Hepatocyte (in vitro differentiated cells): Measurements from ENCODE around the gene ZNF681. TPM values are rescaled to one million over a fixed set of nuclear protein-coding genes. Genes with fewer than 3 reads are reported as not detected.

Experiments
- DNase-seq: peaks from one replicate; pipeline ENCODE4 v3.0.0-alpha.2; 2016; ENCODE audit warnings: low spot score
- H2AFZ ChIP-seq: fragments of 200-600 bp; sonication (generic); 2 replicates; pipeline ENCODE4 v1.6.0; 2016; ENCODE audit warnings: antibody characterized with exemption, mild to moderate bottlenecking
- H3K27ac ChIP-seq: fragments of 200-600 bp; sonication (generic); 2 replicates; pipeline ENCODE4 v1.5.1; 2016; ENCODE audit warnings: mild to moderate bottlenecking
- H3K27me3 ChIP-seq: fragments of 200-600 bp; sonication (generic); 2 replicates; pipeline ENCODE4 v1.6.1; 2016
- H3K36me3 ChIP-seq: fragments of 200-600 bp; sonication (generic); replicated peaks from 2 replicates; pipeline ENCODE4 v1.5.1; 2016; ENCODE audit warnings: low read depth; ENCODE audit not compliant: insufficient read depth
- H3K4me1 ChIP-seq: fragments of 200-600 bp; sonication (generic); 2 replicates; pipeline ENCODE4 v1.5.1; 2016; ENCODE audit warnings: mild to moderate bottlenecking, moderate library complexity; ENCODE audit not compliant: insufficient read depth
- H3K4me2 ChIP-seq: fragments of 200-600 bp; sonication (generic); 2 replicates; pipeline ENCODE4 v1.6.0; 2016
- H3K4me3 ChIP-seq: fragments of 200-600 bp; sonication (generic); 2 replicates; pipeline ENCODE4 v1.5.1; 2016; ENCODE audit warnings: mild to moderate bottlenecking
- H3K79me2 ChIP-seq: fragments of 200-600 bp; sonication (generic); 2 replicates; pipeline ENCODE4 v1.6.0; 2017; ENCODE audit warnings: mild to moderate bottlenecking
- H3K9me2 ChIP-seq: fragments of 200-600 bp; sonication (generic); replicated peaks from 2 replicates; pipeline ENCODE4 v1.6.0; 2017; ENCODE audit warnings: mild to moderate bottlenecking; ENCODE audit not compliant: insufficient read depth
- H3K9me3 ChIP-seq: fragments of 200-600 bp; sonication (generic); 2 replicates; pipeline ENCODE4 v1.5.1; 2016; ENCODE audit warnings: low read depth, mild to moderate bottlenecking
- H4K20me1 ChIP-seq: fragments of 200-600 bp; sonication (generic); 2 replicates; pipeline ENCODE4 v1.6.0; 2016; ENCODE audit warnings: mild to moderate bottlenecking; ENCODE audit not compliant: insufficient read depth, poor library complexity, severe bottlenecking
- CTCF ChIP-seq: fragments of 200-600 bp; sonication (generic); IDR thresholded peaks from 2 replicates; pipeline ENCODE4 v1.5.1; 2016; ENCODE audit warnings: antibody characterized with exemption, mild to moderate bottlenecking; ENCODE audit not compliant: poor library complexity
- EZH2 ChIP-seq: fragments of 200-600 bp; sonication (generic); IDR thresholded peaks from 2 replicates; pipeline ENCODE4 v1.6.1; 2016; ENCODE audit warnings: antibody characterized with exemption, mild to moderate bottlenecking, borderline replicate concordance
- EZH2phosphoT487 ChIP-seq: fragments of 200-600 bp; sonication (generic); IDR thresholded peaks from one replicate; pipeline ENCODE4 v1.6.1; 2018; ENCODE audit warnings: antibody characterized with exemption, mild to moderate bottlenecking, low read depth, moderate library complexity; ENCODE audit not compliant: unreplicated experiment, severe bottlenecking
- WGBS: methylation state at CpG from one replicate; pipeline ENCODE4 v1.1.6; 2016; ENCODE audit warnings: low lambda C conversion rate; ENCODE audit errors: missing lambda C conversion rate; 5-methylcytosine and 5-hydroxymethylcytosine counted together
- polyA plus RNA-seq: library from polyadenylated mRNA; unstranded; fragments of >200 nt; fragmentation: Nextera tagmentation; extraction: Ambion mirVana; gene quantifications from 2 replicates; pipeline ENCODE4 v1.2.1, GENCODE V29; 2016
- total RNA-seq: library from RNA; depleted of rRNA; stranded (reverse); fragments of >200 nt; gene quantifications from 2 replicates; pipeline ENCODE4 v1.2.3, GENCODE V29; 2014

Gene ZNF681
- total and polyA plus RNA-seq, 2 experiments from 2014 or later: 0.74 to 5.9 TPM

DNA sequence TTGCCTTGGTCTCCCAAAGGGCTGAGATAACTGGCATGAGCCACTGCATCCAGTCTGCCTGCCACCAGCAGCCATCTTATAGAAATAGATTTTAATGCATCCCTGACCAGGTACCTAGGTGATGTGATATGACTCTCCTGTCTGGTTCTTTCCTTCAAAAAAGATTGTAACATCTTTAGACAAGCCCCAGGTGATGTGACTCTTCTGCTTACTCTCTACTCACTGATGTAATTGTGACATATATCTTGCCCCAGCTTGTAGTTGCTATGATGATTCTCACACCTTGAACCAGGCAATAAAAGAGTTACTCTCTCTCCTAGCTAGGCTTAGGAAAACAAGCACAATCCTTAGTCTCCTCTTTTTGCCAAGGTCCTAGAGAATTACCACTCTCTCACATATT is 30.6 kb upstream of the ZNF681 start:
- no peak overlapping the region for H2AFZ ChIP-seq
- DNase-seq: no peak
- no peaks in the 10 kb centered on the region for H3K9me3 ChIP-seq
- TF ChIP-seq EZH2 (no peak), CTCF (no peak), EZH2phosphoT487 (no peak)
- peaks cover 18% of the 10 kb centered on the region for H3K79me2 ChIP-seq
- no peaks in the 10 kb centered on the region for H4K20me1 ChIP-seq
- no peaks in the 10 kb centered on the region for H3K9me2 ChIP-seq
- H3K27me3 ChIP-seq: no peaks in the 10 kb centered on the region
- H3K27ac ChIP-seq: no peak overlapping the region
- H3K36me3 ChIP-seq: no peaks in the 10 kb centered on the region
- no peak overlapping the region for H3K4me3 ChIP-seq
- no peak overlapping the region for H3K4me2 ChIP-seq
- H3K4me1 ChIP-seq: no peaks in the 10 kb centered on the region

DNA sequence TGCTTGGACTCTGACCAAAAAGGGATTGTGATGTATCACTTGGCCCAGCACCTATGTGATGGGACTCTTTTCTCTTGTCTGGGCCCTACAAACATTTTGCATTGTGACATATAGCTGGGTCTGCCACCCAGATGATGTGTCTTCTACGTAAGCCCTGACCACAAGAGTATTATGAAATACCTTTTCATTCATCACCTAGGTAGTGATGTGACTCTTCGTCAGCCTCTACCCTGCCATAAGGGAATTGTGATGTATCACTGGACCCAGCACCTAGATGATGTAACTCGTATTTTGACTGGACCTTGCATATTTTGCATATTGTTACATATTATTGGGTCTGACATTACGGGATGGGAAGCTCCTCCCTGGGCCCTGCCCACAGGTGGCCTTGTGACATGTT is 29.7 kb upstream of the ZNF681 start:
- no peaks in the 10 kb centered on the region for H3K36me3 ChIP-seq
- H3K9me2 ChIP-seq: no peaks in the 10 kb centered on the region
- WGBS: 93% methylated on average over 4 of the region's 4 CpGs
- no peaks in the 10 kb centered on the region for H3K4me1 ChIP-seq
- H3K4me2 ChIP-seq: no peak overlapping the region
- no peak overlapping the region for H2AFZ ChIP-seq
- no peak overlapping the region for H3K4me3 ChIP-seq
- H3K27ac ChIP-seq: no peak overlapping the region
- H3K79me2 ChIP-seq: peaks cover 17% of the 10 kb centered on the region
- no peaks in the 10 kb centered on the region for H3K9me3 ChIP-seq
- DNase-seq: no peak
- no peaks in the 10 kb centered on the region for H3K27me3 ChIP-seq
- H4K20me1 ChIP-seq: no peaks in the 10 kb centered on the region
- TF ChIP-seq EZH2 (no peak), CTCF (no peak), EZH2phosphoT487 (no peak)

GRCh38 chr19:23787106-23787505 is 28.4 kb upstream of the ZNF681 start:
- WGBS: 76% methylated on average over 3 of the region's 3 CpGs
- no peak overlapping the region for H3K27ac ChIP-seq
- H3K4me2 ChIP-seq: no peak overlapping the region
- H3K4me1 ChIP-seq: no peaks in the 10 kb centered on the region
- no peaks in the 10 kb centered on the region for H4K20me1 ChIP-seq
- no peaks in the 10 kb centered on the region for H3K9me2 ChIP-seq
- TF ChIP-seq EZH2: no peak
- TF ChIP-seq EZH2phosphoT487: no peak
- no peak for TF ChIP-seq CTCF
- H2AFZ ChIP-seq: no peak overlapping the region
- H3K36me3 ChIP-seq: no peaks in the 10 kb centered on the region
- no peak overlapping the region for H3K4me3 ChIP-seq
- no peak for DNase-seq
- H3K79me2 ChIP-seq: peaks cover 17% of the 10 kb centered on the region
- no peaks in the 10 kb centered on the region for H3K9me3 ChIP-seq
- H3K27me3 ChIP-seq: no peaks in the 10 kb centered on the region

DNA sequence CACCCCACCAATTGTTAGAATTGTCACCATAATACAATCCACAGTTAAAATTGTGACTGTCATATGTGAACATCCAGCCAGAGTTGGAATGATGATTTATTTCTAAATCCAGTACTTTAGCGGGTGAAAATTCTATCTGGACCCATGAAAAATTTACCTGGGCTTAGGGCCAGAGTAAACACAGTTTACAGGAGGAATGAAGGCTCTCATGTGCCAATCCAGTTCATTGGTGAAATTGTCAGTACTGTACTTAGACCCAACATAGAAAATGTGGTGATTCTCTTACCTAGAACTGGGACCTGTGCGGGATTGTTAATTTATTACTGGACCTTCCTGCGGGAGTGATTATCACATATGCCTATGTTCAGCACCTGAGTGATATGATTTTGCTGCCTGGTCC is 27.3 kb upstream of the ZNF681 start:
- TF ChIP-seq EZH2 (no peak), EZH2phosphoT487 (no peak), CTCF (no peak)
- 83% methylated on average over 3 of the region's 3 CpGs for WGBS
- H3K36me3 ChIP-seq: no peaks in the 10 kb centered on the region
- H3K27me3 ChIP-seq: no peaks in the 10 kb centered on the region
- no peaks in the 10 kb centered on the region for H3K9me2 ChIP-seq
- H3K27ac ChIP-seq: no peak overlapping the region
- H3K79me2 ChIP-seq: peaks cover 17% of the 10 kb centered on the region
- H4K20me1 ChIP-seq: no peaks in the 10 kb centered on the region
- no peak for DNase-seq
- no peaks in the 10 kb centered on the region for H3K4me1 ChIP-seq
- no peak overlapping the region for H3K4me2 ChIP-seq
- no peaks in the 10 kb centered on the region for H3K9me3 ChIP-seq
- no peak overlapping the region for H2AFZ ChIP-seq
- no peak overlapping the region for H3K4me3 ChIP-seq
